Neural progenitor cell (in vitro differentiated cells): ENCODE data around the gene OPN3. TPM values are rescaled to one million over a fixed set of nuclear protein-coding genes. Genes with fewer than 3 reads are reported as not detected.

ENCODE experiments used
- DNase-seq: peaks from one replicate; pipeline ENCODE4 v3.0.0-alpha.2; 2016; ENCODE audit warnings: low spot score
- H2AFZ ChIP-seq: fragments of 200-600 bp; sonication (generic); replicated peaks from 2 replicates; pipeline ENCODE4 v1.6.1; 2016; ENCODE audit warnings: antibody characterized with exemption
- H3F3A ChIP-seq: fragments of 200-600 bp; sonication (generic); 2 replicates; pipeline ENCODE4 v1.6.1; 2016; ENCODE audit warnings: antibody characterized with exemption, low read depth
- H3K27ac ChIP-seq: fragments of 200-600 bp; sonication (generic); 2 replicates; pipeline ENCODE4 v1.5.1; 2016; ENCODE audit warnings: mild to moderate bottlenecking
- H3K27me3 ChIP-seq: fragments of 200-600 bp; sonication (generic); 2 replicates; pipeline ENCODE4 v1.6.1; 2016; ENCODE audit warnings: mild to moderate bottlenecking, moderate library complexity
- H3K36me3 ChIP-seq: fragments of 200-600 bp; sonication (generic); 2 replicates; pipeline ENCODE4 v1.5.1; 2016
- H3K4me1 ChIP-seq: fragments of 200-600 bp; sonication (generic); 2 replicates; pipeline ENCODE4 v1.6.1; 2016; ENCODE audit warnings: mixed run types
- H3K4me2 ChIP-seq: fragments of 200-600 bp; sonication (generic); 2 replicates; pipeline ENCODE4 v1.6.1; 2016
- H3K4me3 ChIP-seq: fragments of 200-600 bp; sonication (generic); 2 replicates; pipeline ENCODE4 v1.5.1; 2016
- H3K79me2 ChIP-seq: fragments of 200-600 bp; sonication (generic); 2 replicates; pipeline ENCODE4 v1.6.1; 2016; ENCODE audit warnings: low read depth
- H3K9ac ChIP-seq: fragments of 200-600 bp; sonication (generic); 2 replicates; pipeline ENCODE4 v1.6.1; 2016
- H3K9me3 ChIP-seq: fragments of 200-600 bp; sonication (generic); 2 replicates; pipeline ENCODE4 v1.5.1; 2016; ENCODE audit warnings: low read depth
- H4K20me1 ChIP-seq: fragments of 200-600 bp; sonication (generic); 2 replicates; pipeline ENCODE4 v1.6.1; 2016; ENCODE audit warnings: low read depth
- H3K27ac Mint-ChIP-seq: 3 replicates; pipeline ENCODE4 v1.8.0; 2021; ENCODE audit warnings: mixed read lengths
- H3K27me3 Mint-ChIP-seq: 2 replicates; pipeline ENCODE4 v1.8.0; 2022; ENCODE audit warnings: low read depth, mild to moderate bottlenecking, inconsistent platforms, moderate library complexity, mixed read lengths; ENCODE audit not compliant: insufficient read depth
- H3K36me3 Mint-ChIP-seq: 3 replicates; pipeline ENCODE4 v1.8.0; 2021; ENCODE audit warnings: mixed read lengths
- H3K4me1 Mint-ChIP-seq: 3 replicates; pipeline ENCODE4 v1.8.0; 2021; ENCODE audit warnings: mixed read lengths
- H3K4me3 Mint-ChIP-seq: 3 replicates; pipeline ENCODE4 v1.8.0; 2021; ENCODE audit warnings: mild to moderate bottlenecking, moderate library complexity, mixed read lengths
- H3K9me3 Mint-ChIP-seq: 3 replicates; pipeline ENCODE4 v1.8.0; 2020; ENCODE audit warnings: mixed read lengths
- EZH2 ChIP-seq: fragments of 200-600 bp; sonication (generic); IDR thresholded peaks from 2 replicates; pipeline ENCODE4 v1.6.1; 2017; ENCODE audit warnings: antibody characterized with exemption, mild to moderate bottlenecking, moderate library complexity
- EZH2phosphoT487 ChIP-seq: fragments of 200-600 bp; sonication (generic); IDR thresholded peaks from 2 replicates; pipeline ENCODE4 v1.6.1; 2017; ENCODE audit warnings: antibody characterized with exemption
- total RNA-seq: library from RNA; depleted of rRNA; stranded (reverse); fragments of >200 nt; gene quantifications from 2 replicates; pipeline ENCODE4 v1.2.3, GENCODE V29; 2015; ENCODE audit warnings: low replicate concordance
- TF ChIP-seq, protein P1 (sequence below): fragments of 200-600 bp; sonication (generic); IDR thresholded peaks from 2 replicates; pipeline ENCODE4 v1.5.1; 2017; ENCODE audit warnings: antibody characterized with exemption, mild to moderate bottlenecking

OPN3 gene
- total RNA-seq, 1 donor from 2014 or later = 53.5 TPM

DNA sequence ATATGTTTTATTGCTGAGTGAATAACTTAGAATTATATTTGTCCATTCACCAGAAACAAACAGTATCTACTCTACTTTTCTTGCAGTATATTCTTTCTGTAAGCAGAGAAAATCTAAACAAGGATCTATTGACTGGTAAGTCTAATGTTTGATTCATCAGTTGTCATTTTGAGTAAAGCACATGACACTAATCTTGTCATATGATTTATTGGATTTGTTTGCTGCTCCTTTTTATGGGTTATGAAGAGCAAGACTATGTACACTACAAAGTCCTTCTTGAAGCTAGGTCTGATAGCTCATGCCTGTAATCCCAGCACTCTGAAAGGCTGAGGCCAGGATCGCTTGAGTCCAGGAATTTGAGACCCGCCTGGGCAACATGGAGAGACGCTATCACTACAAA is 84.6 kb downstream of the OPN3 start:
- H3F3A ChIP-seq = no peaks in the 10 kb centered on the region
- H3K36me3 Mint-ChIP-seq = no peaks in the 10 kb centered on the region
- peaks cover 5% of the 10 kb centered on the region for H3K4me1 Mint-ChIP-seq
- no peaks in the 10 kb centered on the region for H3K9me3 ChIP-seq
- peaks cover 2% of the 10 kb centered on the region for H3K27me3 Mint-ChIP-seq
- TF ChIP-seq EZH2 (no peak), EZH2phosphoT487 (no peak)
- TF ChIP-seq, protein P1, sequence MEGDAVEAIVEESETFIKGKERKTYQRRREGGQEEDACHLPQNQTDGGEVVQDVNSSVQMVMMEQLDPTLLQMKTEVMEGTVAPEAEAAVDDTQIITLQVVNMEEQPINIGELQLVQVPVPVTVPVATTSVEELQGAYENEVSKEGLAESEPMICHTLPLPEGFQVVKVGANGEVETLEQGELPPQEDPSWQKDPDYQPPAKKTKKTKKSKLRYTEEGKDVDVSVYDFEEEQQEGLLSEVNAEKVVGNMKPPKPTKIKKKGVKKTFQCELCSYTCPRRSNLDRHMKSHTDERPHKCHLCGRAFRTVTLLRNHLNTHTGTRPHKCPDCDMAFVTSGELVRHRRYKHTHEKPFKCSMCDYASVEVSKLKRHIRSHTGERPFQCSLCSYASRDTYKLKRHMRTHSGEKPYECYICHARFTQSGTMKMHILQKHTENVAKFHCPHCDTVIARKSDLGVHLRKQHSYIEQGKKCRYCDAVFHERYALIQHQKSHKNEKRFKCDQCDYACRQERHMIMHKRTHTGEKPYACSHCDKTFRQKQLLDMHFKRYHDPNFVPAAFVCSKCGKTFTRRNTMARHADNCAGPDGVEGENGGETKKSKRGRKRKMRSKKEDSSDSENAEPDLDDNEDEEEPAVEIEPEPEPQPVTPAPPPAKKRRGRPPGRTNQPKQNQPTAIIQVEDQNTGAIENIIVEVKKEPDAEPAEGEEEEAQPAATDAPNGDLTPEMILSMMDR = no peak
- H3K4me3 Mint-ChIP-seq = no peak overlapping the region
- no peak overlapping the region for H3K27ac ChIP-seq
- no peak overlapping the region for H3K4me3 ChIP-seq
- H3K4me2 ChIP-seq = no peak overlapping the region
- no peak overlapping the region for H2AFZ ChIP-seq
- no peaks in the 10 kb centered on the region for H3K4me1 ChIP-seq
- DNase-seq = no peak
- no peaks in the 10 kb centered on the region for H4K20me1 ChIP-seq
- no peaks in the 10 kb centered on the region for H3K27me3 ChIP-seq
- no peaks in the 10 kb centered on the region for H3K79me2 ChIP-seq
- H3K9me3 Mint-ChIP-seq = no peaks in the 10 kb centered on the region
- no peaks in the 10 kb centered on the region for H3K36me3 ChIP-seq
- no peak overlapping the region for H3K9ac ChIP-seq
- no peak overlapping the region for H3K27ac Mint-ChIP-seq

DNA sequence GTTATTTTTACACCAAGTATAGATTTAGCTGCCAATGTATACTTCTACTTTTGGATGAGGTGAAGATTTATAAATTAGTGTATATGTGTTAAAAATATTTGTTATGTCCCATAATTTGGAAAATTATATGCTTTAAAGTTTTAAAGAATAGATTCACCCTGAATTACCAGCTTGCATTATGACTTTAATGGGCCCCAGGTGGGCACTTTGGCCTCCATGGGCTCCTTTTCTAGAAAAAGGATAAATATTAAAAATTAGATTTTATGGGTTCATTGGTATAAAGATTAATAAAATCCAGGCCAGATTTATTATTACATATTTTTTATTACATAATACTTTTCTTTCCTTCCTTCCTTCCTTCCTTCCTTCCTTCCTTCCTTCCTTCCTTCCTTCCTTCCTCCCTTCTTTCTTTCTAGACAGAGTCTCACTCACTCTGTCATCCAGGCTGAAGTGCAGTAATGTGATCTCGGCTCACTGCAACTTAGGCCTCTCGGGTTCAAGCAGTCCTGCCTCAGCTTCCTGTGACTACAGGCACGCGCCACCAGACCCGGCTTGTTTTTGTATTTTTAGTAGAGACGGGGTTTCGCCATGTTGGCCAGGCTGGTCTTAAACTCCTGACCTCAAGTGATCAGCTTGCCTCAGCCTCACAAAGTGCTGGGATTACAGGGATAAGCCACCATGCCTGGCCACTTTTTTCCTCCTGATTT is 86.1 kb downstream of the OPN3 start:
- no peaks in the 10 kb centered on the region for H3K4me1 ChIP-seq
- no peak overlapping the region for H3K9ac ChIP-seq
- no peaks in the 10 kb centered on the region for H3K36me3 Mint-ChIP-seq
- no peaks in the 10 kb centered on the region for H3K9me3 ChIP-seq
- H3F3A ChIP-seq = no peaks in the 10 kb centered on the region
- peaks cover 2% of the 10 kb centered on the region for H3K27me3 Mint-ChIP-seq
- no peaks in the 10 kb centered on the region for H3K79me2 ChIP-seq
- H3K4me1 Mint-ChIP-seq = peaks cover 5% of the 10 kb centered on the region
- no peaks in the 10 kb centered on the region for H4K20me1 ChIP-seq
- no peaks in the 10 kb centered on the region for H3K9me3 Mint-ChIP-seq
- H3K27ac ChIP-seq = no peak overlapping the region
- no peaks in the 10 kb centered on the region for H3K36me3 ChIP-seq
- no peak overlapping the region for H2AFZ ChIP-seq
- no peak for DNase-seq
- no peak for TF ChIP-seq EZH2phosphoT487
- no peak for TF ChIP-seq EZH2
- TF ChIP-seq, protein P1 = no peak
- no peak overlapping the region for H3K4me2 ChIP-seq
- H3K4me3 ChIP-seq = no peak overlapping the region
- no peak overlapping the region for H3K4me3 Mint-ChIP-seq
- H3K27ac Mint-ChIP-seq = no peak overlapping the region
- no peaks in the 10 kb centered on the region for H3K27me3 ChIP-seq

DNA sequence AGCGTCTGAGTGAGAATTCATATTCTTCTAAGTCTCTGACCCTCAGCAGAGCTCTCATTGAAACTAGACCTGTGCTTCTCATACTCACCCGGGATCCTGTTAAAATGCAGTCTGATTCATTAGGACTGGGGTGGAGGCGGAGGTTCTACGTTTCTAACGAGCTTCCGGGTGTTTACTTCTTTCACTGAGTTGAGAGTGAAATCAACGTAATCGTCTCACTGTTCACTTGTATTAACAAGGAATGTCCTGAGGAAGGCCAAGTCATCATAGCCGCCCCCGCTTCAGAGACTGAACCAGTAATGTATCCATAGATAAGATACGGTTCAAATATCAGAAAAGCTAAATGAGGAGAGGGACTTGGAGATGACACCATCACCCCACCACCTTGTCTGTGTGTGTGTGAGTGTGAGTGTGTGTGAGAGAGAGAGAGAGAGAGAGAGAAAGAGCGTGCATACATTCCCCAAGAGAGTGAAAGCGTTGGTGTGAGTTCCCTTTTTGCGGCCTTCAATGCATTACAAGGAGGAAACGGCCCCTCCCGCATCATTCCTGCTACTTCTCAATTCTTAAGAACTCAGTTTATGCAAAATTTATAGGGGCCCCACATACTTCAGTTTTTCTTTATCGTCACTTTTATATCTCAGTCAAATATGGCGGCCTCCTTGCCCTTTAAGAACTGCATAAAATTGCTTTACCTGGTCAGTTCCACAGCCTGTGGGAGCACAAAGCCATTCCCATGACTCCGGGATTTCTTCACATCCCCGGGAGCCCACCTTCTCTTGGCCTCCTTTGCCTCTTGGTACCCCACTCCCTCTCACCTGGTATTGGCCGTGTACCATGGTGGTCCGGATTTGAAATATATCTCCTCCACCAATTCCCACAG is 88.2 kb downstream of the OPN3 start:
- H3K27ac ChIP-seq = no peak overlapping the region
- no peak overlapping the region for H3K4me2 ChIP-seq
- H3K9me3 ChIP-seq = no peaks in the 10 kb centered on the region
- no peak for DNase-seq
- no peak overlapping the region for H3K4me3 ChIP-seq
- H3K36me3 Mint-ChIP-seq = no peaks in the 10 kb centered on the region
- no peak overlapping the region for H2AFZ ChIP-seq
- TF ChIP-seq EZH2 (no peak), EZH2phosphoT487 (no peak)
- TF ChIP-seq, protein P1 = no peak
- no peaks in the 10 kb centered on the region for H3K4me1 Mint-ChIP-seq
- H3K27me3 ChIP-seq = no peaks in the 10 kb centered on the region
- no peaks in the 10 kb centered on the region for H4K20me1 ChIP-seq
- no peaks in the 10 kb centered on the region for H3K36me3 ChIP-seq
- H3K9ac ChIP-seq = no peak overlapping the region
- no peaks in the 10 kb centered on the region for H3K79me2 ChIP-seq
- no peak overlapping the region for H3K27ac Mint-ChIP-seq
- peaks cover 2% of the 10 kb centered on the region for H3K27me3 Mint-ChIP-seq
- no peaks in the 10 kb centered on the region for H3F3A ChIP-seq
- H3K4me3 Mint-ChIP-seq = no peak overlapping the region
- H3K9me3 Mint-ChIP-seq = no peaks in the 10 kb centered on the region
- no peaks in the 10 kb centered on the region for H3K4me1 ChIP-seq
